Measurements from ENCODE around the gene JAG2. TPM values are rescaled to one million over a fixed set of nuclear protein-coding genes. Genes with fewer than 3 reads are reported as not detected.

Gene JAG2
- total and polyA plus RNA-seq, 2 of the 4 experiments (the other 2 are of a cell fraction), result 0.18 to 0.58 TPM

GRCh38 chr14:105160776-105161175 lies 7.8 kb downstream of the JAG2 start:
- in situ Hi-C loops (cut with MboI; ENCODE audit: low sequenced_read_pairs) (no loop called here), intact Hi-C loops (cut with micrococcal nuclease) (no loop called here), dilution Hi-C loops (cut with HindIII; ENCODE audit: low sequenced_read_pairs, unreplicated experiment) (no loop called here)
- Histone ChIP-seq H3K4me3 (ENCODE audit: insufficient read depth, low read depth, low read length) (no peak overlapping the region), H2AK5ac (ENCODE audit: low read depth, low read length) (no peak overlapping the region), H3K9me3 (ENCODE audit: control insufficient read depth, insufficient read depth, low read length) (no peaks in the 10 kb centered on the region), H3K27ac (ENCODE audit: insufficient read depth, low read length) (no peak overlapping the region), H4K8ac (ENCODE audit: low read depth in 2 of 2, low read length in 2 of 2) (no peak overlapping the region), H2AFZ (replicated peaks; ENCODE audit: low read length, poor library complexity) (no peak overlapping the region), H2BK15ac (ENCODE audit: low read depth, low read length) (no peak overlapping the region), H3K9ac (ENCODE audit: low read depth, low read length) (no peak overlapping the region), H2BK120ac (ENCODE audit: low read depth, low read length) (no peak overlapping the region), H3K9me1 (ENCODE audit: insufficient read depth, low read length) (no peaks in the 10 kb centered on the region), H3K27me3 (ENCODE audit: control insufficient read depth, insufficient read depth, low read length) (peaks cover 7% of the 10 kb centered on the region; the same call in 1 of the 2 replicates), H2BK20ac (ENCODE audit: low read depth, low read length) (no peak overlapping the region), H4K91ac (ENCODE audit: insufficient read depth, low read depth, low read length) (no peak overlapping the region), H3K18ac (ENCODE audit: low read depth, low read length) (no peak overlapping the region), H3K36me3 (ENCODE audit: control insufficient read depth, insufficient read depth, low read length) (no peaks in the 10 kb centered on the region), H3K14ac (replicated peaks; ENCODE audit: low read depth, low read length) (no peak overlapping the region), H3K4me2 (ENCODE audit: low read depth, low read length) (no peak overlapping the region), H3K4ac (ENCODE audit: low read depth, low read length) (no peak overlapping the region), H3K79me1 (ENCODE audit: low read depth in 1 of 2, low read length in 2 of 2) (no peaks in the 10 kb centered on the region), H3K4me1 (ENCODE audit: control insufficient read depth, insufficient read depth, low read length) (no peaks in the 10 kb centered on the region), H2BK5ac (ENCODE audit: low read depth, low read length, poor library complexity, severe bottlenecking) (no peak overlapping the region), H3K23ac (ENCODE audit: low read depth, low read length) (no peak overlapping the region), H2AK9ac (replicated peaks; ENCODE audit: low read depth, low read length, poor library complexity) (no peak overlapping the region), H4K5ac (ENCODE audit: low read depth, low read length) (no peak overlapping the region), H3K56ac (ENCODE audit: extremely low read depth, insufficient read depth, low read length) (no peak overlapping the region), H4K20me1 (ENCODE audit: insufficient read depth, low read length) (no peaks in the 10 kb centered on the region)
- CTCF ChIA-PET, result no interaction called here
- no peak for ATAC-seq (ENCODE audit: low read depth)
- DNase-seq, result no peak
- BruUV-seq (replicated peaks), result no TSS peak
- POLR2A ChIA-PET (ENCODE audit: unreplicated experiment), result no interaction called here
- 82% methylated on average over 4 of the region's 12 CpGs; no CpG with 5 or more reads in 1 of the 2 experiments for WGBS, 2 experiments (ENCODE audit: extremely low coverage in 2 of 2, insufficient read length in 1 of 2)
- TF ChIP-seq MAFK (IDR thresholded peaks at IDR 0.05; ENCODE audit: low read depth, low read length), result no peak
- TF ChIP-seq RFX5 (IDR thresholded peaks at IDR 0.05; ENCODE audit: low read depth, low read length), result no peak
- TF ChIP-seq CHD1 (IDR thresholded peaks at IDR 0.05; ENCODE audit: low read depth, low read length), result no peak
- TF ChIP-seq MAZ (IDR thresholded peaks at IDR 0.05; ENCODE audit: borderline replicate concordance, low read depth, low read length), result no peak
- TF ChIP-seq NFE2L2 (IDR thresholded peaks at IDR 0.05; ENCODE audit: low read depth, low read length), result no peak
- TF ChIP-seq POLR2A (IDR thresholded peaks at IDR 0.05; ENCODE audit: low read depth, low read length), result no peak
- no peak for TF ChIP-seq MXI1 (IDR thresholded peaks at IDR 0.05; ENCODE audit: borderline replicate concordance, low read depth, low read length)
- TF ChIP-seq FOS (IDR thresholded peaks at IDR 0.05; ENCODE audit: low read depth, low read length), result no peak

Data from IMR-90 (cell line).